Panc1 (cell line): ENCODE measurements around the gene CEP83.

ENCODE experiments used
- POLR2AphosphoS5 ChIP-seq: IDR thresholded peaks from 2 replicates; pipeline ENCODE4 v1.6.1; 2012; ENCODE audit warnings: mild to moderate bottlenecking, low read depth, low read length, moderate library complexity
- TCF7L2 ChIP-seq: IDR thresholded peaks from 2 replicates; pipeline ENCODE4 v1.6.1; 2011; ENCODE audit warnings: mild to moderate bottlenecking, low read depth, low read length, inconsistent platforms
- TF ChIP-seq, protein P1 (sequence below): fragments of 450-650 bp; IDR thresholded peaks from 2 replicates; pipeline ENCODE4 v1.5.1; 2017; ENCODE audit warnings: mild to moderate bottlenecking
- TF ChIP-seq, protein P2 (sequence below), 2 experiments: IDR thresholded peaks; 2 replicates each; pipeline ENCODE4 v1.6.1; 2011 to 2012; ENCODE audit warnings: low read depth in 2 of 2, control low read depth in 1 of 2, low read length in 1 of 2, mild to moderate bottlenecking in 1 of 2, moderate library complexity in 1 of 2; ENCODE audit not compliant: insufficient read depth in 1 of 2

DNA sequence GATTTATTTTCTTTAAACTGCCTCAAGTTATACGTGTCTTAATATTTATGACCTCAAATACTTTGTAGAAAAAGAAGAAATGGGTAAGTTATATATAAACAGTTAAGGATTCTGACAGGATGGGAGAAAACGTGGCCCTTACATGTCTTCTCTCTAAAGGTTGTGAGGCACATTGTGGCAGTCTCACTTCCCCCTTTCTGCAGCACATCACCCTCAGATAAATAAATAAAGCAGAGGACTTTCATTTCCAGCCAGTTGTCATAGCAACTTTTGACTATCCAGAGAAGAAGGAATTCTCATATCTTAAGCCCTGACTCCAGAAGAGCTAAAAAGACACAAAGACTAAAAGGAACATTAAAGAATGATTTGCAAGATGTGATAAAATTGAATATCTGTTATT is 28.8 kb upstream of the CEP83 start:
- TF ChIP-seq, protein P1, sequence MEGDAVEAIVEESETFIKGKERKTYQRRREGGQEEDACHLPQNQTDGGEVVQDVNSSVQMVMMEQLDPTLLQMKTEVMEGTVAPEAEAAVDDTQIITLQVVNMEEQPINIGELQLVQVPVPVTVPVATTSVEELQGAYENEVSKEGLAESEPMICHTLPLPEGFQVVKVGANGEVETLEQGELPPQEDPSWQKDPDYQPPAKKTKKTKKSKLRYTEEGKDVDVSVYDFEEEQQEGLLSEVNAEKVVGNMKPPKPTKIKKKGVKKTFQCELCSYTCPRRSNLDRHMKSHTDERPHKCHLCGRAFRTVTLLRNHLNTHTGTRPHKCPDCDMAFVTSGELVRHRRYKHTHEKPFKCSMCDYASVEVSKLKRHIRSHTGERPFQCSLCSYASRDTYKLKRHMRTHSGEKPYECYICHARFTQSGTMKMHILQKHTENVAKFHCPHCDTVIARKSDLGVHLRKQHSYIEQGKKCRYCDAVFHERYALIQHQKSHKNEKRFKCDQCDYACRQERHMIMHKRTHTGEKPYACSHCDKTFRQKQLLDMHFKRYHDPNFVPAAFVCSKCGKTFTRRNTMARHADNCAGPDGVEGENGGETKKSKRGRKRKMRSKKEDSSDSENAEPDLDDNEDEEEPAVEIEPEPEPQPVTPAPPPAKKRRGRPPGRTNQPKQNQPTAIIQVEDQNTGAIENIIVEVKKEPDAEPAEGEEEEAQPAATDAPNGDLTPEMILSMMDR: no peak
- no peak for TF ChIP-seq POLR2AphosphoS5
- no peak for TF ChIP-seq TCF7L2
- TF ChIP-seq, protein P2, sequence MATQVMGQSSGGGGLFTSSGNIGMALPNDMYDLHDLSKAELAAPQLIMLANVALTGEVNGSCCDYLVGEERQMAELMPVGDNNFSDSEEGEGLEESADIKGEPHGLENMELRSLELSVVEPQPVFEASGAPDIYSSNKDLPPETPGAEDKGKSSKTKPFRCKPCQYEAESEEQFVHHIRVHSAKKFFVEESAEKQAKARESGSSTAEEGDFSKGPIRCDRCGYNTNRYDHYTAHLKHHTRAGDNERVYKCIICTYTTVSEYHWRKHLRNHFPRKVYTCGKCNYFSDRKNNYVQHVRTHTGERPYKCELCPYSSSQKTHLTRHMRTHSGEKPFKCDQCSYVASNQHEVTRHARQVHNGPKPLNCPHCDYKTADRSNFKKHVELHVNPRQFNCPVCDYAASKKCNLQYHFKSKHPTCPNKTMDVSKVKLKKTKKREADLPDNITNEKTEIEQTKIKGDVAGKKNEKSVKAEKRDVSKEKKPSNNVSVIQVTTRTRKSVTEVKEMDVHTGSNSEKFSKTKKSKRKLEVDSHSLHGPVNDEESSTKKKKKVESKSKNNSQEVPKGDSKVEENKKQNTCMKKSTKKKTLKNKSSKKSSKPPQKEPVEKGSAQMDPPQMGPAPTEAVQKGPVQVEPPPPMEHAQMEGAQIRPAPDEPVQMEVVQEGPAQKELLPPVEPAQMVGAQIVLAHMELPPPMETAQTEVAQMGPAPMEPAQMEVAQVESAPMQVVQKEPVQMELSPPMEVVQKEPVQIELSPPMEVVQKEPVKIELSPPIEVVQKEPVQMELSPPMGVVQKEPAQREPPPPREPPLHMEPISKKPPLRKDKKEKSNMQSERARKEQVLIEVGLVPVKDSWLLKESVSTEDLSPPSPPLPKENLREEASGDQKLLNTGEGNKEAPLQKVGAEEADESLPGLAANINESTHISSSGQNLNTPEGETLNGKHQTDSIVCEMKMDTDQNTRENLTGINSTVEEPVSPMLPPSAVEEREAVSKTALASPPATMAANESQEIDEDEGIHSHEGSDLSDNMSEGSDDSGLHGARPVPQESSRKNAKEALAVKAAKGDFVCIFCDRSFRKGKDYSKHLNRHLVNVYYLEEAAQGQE (IDR thresholded peaks at IDR 0.05; ENCODE audit: insufficient read depth in 1 of 2, low read depth in 2 of 2, low read length in 1 of 2): no peak
